HPDE6-E6E7 (cell line): ENCODE measurements around the gene TMEM240.
"Not testable (repeated sequence)": the region's sequence is repeated elsewhere in the genome, so short reads cannot be mapped to it uniquely, and the experiment has no call there.

Source experiments
- DNase-seq: peaks from one replicate; pipeline ENCODE4 v3.0.0; 2011; ENCODE audit warnings: missing footprints; ENCODE audit errors: extremely low spot score

The TMEM240 gene

DNA sequence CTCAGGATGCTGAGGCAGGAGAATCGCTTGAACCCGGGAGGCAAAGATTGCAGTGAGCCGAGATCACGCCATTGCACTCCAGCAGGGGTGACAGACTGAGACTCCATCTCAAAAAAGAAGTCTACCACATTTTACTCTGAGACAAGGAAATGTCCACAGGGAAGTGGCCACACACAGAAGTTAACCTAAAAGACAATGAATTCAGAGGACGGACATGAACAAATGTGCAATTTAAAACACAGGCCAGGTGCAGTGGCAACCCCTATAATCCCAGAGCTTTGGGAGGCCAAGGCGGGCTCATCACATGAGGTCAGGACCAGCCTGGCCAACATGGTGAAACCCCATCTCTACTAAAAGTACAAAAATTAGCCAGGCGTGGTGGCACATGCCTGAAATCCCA lies 17.3 kb upstream of the TMEM240 start:
- not testable (repeated sequence) for DNase-seq

DNA sequence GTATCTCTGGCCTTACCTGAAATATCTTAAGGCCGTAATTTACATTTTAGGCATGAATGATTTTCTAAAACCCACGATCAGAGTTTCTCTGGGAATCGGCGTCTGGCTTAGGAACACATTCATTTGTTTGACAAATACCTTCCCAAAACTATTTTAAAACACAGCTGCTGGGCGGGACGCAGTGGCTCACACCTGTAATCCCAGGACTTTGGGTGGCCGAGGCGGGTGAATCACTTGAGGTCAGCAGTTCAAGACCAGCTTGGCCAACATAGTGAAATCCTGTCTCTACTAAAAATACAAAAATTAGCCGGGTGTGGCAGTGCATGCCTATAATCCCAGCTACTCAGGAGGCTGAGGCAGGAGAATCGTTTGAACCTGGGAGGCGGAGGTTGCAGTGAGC lies 16.5 kb upstream of the TMEM240 start:
- DNase-seq = not testable (repeated sequence)

DNA sequence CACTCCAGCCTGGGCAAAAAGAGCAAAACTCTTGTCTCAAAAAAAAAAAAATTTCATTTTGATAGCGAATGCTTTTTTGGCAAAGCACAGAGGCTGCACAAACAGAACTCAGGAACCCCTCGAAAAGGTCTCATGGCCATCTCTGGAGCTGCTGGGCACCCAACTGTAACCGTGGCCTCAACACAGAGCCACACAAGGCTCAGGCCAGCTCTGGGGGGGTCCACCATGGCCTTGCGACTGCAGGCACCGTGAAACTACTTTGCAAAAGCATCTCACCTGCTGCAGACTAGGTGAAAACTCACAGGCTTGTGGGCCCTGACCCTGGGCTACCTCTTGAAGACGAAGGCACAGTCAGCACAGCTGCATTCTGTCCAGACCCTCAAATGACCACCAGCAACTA lies 16.1 kb upstream of the TMEM240 start:
- no peak for DNase-seq

DNA sequence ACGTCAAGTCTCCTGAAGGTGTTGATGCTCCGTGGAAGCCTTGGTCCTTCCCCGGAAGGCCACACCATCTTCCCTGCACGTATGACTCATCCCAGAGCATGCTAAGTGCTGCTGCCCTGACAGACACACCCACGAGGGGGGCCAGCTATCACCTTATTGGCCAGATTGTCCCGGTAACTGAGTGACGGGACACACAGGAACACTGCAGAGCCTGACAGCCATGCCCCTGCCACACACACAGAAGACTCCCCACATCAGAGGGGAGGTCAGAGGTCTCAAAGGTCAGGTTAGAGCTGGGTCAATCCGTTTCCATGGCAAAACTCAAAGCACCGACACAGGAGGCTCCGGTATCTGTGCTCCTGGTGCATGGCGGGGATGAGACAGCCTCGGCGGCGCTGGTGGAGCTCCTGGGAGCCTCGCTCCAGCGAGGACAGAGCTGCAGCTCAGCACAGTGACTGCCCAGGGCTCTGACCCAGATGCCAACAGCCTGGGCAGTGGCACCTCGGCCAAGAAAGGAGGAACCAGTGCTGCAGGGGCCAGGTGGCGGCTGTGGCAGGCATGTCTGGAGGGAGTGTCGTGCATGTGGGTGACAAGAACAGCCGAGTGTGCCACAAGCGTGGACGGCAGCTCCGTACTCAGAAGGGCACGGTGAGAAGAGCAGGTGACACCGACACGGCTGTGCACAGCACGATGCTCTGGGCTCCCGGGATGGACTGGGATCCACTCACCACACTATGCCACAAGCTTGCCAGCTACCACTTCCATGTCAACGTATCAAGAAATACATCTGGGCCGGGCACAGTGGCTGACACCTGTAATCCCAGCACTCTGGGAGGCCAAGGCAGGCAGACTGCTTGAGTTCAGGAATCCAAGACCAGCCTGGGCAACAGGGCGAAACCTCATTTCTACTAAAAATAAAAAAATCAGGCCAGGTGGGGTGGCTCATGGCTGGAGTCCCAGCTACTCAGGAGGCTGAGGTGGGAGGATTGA lies 14.8 kb upstream of the TMEM240 start:
- DNase-seq = peak; percentile 71

DNA sequence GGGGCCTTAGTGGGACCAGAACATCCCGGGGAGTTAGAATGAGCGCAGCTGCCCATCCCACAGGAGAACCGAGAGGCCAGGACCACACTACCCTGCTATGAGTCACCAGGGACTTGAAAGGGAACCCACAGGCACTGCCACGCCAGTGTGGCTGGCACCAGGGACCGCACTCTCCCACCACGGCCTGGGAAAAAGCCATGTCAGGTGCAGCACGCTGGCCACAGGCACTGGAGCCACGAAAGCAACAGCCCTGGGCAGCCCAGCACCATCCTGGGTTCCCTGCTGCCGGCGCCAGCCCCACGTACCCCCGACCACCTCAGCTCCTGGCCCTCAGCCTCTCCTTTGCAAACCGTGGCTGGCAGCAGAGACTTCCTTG lies 14.1 kb upstream of the TMEM240 start:
- DNase-seq = no peak

DNA sequence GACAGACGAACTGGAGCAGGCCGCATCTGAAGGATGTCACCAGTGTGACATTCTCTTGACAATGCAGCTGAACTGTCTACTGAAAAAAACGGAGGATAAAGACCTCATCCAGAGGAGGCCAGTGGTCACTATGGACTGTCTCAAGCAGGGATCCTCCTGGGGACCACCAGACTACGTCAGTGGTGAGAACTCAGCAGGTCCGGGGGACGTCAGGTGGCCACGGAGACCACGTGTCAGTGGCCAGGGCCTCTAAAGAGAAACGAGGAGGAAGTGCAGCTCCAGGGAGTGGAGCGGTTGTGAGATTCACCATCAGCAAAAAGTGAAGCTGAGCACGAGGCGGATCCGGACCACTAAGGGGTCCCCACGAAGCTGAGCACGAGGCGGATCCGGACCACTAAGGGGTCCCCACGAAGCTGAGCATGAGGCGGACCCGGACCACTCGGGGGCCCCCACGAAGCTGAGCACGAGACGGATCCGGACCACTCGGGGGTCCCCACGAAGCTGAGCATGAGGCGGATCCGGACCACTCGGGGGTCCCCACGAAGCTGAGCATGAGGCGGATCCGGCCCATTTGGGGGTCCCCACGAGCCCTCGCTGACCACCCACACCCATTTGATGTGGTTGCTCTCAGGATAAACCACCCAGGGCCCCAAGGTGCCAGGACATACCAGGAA lies 13.5 kb upstream of the TMEM240 start:
- no peak for DNase-seq

DNA sequence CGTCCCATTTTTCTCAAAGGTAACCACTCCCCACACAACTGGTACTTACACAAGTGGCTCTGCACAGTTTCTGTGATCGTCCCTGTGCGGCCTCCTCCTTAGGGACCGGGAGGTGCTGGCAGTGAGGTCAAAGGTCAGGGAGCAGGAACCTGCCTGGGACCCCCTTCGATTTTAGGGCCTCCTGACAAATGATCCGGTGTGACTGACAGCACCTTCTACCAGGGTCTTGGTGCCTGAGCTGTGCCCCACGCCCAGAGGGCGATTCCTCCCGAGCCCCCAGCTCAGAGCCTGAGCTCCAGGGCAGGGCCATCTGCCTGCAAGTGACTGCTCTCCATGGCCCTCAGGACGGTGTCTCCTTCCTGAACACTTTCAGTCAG lies 11.8 kb upstream of the TMEM240 start:
- DNase-seq = no peak

DNA sequence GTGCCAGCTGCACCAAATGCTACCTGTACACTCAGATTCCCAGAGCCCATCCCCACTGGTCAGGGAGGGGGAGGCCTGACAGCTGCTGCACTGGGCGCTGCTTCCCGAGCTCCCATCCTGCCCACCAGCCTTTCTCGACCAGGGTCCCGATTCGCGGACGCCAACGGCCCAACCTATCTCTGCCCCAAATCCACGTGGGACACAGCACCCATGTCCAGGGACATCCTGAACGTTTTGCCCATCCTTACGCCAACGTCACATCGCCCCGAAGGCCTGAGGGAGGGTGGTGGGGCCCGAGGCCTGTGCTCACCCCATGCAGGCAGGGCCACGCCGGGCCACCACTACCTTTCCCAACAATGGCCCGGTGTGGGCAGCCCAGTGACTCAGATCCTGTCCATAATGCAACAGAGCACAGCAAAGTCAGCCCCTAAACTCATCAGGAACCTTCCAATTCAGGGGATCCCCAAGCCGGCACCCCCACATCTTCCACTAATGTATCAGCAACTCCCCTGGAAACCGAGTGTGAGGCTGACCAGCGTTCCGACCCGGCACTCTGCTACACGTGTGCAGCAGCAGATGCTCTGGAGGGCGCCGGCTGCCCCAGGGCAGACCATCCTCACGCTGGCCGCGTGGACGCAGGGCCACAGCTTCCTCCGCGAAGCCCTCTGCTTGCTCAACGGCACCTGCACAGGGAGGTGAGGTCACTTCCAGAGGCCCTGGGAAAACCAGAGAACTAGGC lies 11.3 kb upstream of the TMEM240 start:
- no peak for DNase-seq

DNA sequence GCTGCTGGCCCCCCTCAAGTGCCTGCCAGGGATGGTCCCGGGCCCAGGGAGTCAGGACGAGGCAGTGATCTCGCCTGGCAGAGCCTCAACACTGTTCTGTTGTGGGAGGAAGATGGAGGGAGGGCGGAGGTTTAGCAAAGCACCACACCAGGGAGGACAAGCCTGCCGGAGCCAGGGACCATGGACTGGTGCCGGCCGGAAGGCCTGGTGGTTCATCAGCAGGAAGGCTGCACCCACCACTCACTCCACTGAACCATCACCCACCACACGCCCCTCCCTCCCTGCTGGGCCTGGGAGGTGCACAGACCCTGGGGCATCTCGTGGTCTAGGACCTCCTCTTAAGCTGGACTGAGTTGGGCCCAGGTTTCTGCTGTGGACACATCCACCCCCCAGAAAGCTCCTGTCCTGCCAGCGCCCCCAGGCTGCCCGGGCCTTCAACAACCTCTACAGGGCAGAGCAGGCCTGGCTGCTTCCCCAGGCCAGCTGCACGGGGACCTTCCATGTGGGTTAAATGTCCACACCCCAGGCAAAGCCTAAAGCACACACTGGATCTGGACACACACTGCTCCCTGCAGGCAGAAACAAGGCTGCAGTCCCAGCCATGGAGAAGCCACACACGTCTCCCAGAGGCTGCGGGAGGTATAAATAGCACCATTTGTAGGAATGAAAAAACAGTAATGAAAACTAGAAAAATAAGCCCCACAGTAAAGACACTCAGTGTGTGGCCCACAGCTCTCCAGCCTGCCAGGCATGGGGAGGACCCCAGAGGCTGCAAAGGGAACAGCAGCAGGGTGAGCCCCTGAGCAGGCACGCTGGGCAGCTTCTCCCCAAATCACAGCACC lies 10.4 kb upstream of the TMEM240 start:
- DNase-seq = no peak

DNA sequence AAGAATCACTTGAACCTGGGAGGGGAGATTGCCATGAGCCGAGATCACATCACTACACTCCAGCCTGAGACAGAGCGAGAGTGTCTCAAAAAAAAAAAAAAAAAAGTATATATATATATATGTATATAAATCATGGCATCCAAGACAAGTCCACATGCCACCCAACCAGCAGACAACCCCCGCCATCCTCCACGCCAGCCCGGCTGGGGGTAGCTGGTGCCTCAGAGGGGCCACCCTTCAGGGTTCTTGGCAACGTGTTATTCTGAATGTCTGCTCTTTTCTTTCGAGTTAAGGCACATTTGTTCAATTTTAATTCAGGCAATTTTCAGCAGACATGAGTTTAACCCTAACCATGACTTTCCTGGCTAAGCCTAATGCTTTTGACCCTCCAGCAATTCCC lies 9.7 kb upstream of the TMEM240 start:
- no peak for DNase-seq

DNA sequence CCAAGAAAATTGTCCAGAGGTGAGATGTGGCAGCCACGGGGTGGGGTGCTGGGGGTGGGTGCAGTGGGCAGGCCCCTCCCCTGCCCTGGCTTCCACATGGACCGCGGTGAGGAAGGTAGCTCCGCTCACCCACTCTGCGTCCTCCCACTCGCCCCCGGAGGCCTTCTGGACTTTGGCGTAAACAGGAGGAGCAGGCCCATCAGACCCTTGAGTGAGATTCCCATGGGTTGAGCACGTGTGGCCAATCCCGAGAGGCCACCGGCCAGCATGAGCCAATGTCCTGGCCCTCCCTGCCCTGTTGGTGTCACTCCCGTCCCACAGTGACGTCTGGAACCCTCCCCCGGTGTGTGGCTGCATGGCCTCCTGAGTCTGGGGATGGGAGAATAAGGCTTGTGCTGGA lies 8.2 kb upstream of the TMEM240 start:
- no peak for DNase-seq

DNA sequence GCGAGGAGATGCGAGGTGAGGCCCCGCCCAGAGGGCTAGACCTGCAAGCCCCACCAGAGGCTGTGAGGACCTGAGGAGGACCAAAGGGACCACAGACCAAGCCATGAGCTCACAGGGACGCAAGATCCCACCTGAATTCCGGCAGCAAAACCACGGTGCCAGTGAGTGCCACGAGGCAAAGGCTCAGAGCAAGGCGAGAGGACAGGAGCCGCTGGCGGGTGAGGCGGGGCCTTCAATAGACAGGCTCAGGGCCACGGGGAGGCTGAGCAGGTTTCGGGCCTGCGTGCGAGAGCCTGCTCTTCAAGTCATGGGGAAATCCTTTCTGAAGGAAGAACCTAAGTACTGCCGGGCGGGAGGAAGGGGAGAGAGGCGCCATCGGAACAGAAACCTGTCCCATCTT lies 7.1 kb upstream of the TMEM240 start:
- no peak for DNase-seq

DNA sequence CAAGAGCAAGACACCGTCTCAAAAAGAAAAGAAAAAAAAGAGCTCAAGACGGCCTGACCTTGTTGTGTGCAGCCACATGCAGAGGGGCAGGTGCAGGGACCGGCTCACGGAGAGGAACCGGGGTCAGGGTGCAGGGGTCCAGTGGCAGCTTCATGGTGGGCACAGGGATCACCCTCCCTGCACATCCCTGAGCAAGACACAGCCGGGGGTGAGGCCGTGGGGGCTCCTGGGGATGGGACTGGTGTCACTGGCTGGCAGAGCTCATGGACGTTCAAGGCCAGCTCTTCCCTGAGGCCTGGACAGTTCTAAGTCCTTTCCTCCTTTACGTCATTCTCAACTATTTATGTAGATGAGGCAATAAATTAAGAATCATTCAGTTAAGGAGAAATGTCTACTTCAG lies 6.6 kb upstream of the TMEM240 start:
- DNase-seq = no peak

DNA sequence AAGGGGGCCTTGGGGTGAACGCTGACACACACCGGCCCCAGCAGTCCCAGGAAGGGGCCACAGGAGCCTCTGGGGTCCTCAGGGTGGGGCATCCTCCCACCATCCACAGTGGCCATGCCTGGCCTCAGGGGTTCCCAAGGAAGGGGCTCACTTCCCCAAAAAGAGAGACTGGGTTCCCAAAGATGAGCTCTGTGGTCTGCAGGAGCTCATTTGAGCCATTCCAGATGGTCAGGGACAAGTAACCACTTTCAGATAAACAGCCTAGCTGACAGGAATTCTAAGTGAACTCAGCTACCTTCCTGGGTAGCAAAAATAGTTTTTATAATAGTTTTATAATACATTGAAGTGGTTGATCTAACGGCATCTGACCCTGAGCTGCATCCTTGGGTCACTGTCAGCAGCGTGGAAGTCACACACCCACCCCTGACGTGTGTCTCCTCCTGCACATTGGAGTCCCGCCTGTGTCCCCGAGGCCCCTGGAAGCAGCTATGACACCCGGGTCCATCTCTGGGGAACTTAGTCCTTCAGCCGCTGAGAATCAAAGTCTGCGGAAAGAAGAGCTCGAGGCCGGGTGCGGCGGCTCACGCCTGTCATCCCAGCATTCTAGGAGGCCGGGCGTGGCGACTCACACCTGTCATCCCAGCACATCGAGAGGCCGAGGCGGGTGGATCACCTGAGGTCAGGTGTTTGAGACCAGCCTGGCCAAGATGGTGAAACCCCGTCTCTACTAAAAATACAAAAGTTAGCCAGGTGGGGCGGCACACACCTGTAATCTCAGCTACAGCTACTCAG lies 5.7 kb upstream of the TMEM240 start:
- DNase-seq = no peak

DNA sequence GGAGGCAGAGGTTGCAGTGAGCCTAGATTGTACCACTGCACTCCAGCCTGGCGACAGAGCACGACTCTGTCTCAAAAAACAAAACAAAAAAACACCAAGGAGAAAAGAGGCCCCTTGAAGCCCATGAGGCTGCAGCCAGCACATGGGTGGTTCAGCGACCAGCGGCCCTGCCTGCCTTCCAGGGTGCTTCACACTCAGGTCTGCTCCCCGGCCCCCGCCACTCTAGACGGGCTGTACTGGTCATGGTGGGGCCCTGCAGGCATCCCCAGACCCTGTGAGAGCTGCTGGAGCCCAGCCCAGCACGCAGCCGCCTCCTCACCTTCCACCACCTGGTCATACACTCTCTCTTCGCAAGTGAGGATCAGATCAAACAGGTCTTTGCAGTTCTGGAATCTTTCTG lies 4.1 kb upstream of the TMEM240 start:
- no peak for DNase-seq

DNA sequence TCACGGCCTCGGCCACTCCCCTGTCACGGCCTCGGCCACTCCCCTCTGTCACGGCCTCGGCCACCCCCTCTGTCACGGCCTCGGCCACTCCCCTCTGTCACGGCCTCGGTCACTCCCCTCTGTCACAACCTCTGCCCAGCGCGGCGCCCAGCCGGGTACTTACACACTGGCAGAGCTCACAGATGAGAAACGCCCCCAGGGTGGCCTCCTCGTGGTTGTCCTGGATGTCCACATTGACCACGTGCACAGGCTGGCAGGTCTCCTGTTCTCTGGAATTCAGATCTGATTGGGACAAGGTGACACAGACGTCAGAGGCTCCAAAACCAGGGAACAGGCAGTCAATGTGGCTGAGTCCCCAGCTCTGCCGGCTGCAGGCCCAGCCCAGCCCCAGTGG lies 3.3 kb upstream of the TMEM240 start:
- DNase-seq = no peak

DNA sequence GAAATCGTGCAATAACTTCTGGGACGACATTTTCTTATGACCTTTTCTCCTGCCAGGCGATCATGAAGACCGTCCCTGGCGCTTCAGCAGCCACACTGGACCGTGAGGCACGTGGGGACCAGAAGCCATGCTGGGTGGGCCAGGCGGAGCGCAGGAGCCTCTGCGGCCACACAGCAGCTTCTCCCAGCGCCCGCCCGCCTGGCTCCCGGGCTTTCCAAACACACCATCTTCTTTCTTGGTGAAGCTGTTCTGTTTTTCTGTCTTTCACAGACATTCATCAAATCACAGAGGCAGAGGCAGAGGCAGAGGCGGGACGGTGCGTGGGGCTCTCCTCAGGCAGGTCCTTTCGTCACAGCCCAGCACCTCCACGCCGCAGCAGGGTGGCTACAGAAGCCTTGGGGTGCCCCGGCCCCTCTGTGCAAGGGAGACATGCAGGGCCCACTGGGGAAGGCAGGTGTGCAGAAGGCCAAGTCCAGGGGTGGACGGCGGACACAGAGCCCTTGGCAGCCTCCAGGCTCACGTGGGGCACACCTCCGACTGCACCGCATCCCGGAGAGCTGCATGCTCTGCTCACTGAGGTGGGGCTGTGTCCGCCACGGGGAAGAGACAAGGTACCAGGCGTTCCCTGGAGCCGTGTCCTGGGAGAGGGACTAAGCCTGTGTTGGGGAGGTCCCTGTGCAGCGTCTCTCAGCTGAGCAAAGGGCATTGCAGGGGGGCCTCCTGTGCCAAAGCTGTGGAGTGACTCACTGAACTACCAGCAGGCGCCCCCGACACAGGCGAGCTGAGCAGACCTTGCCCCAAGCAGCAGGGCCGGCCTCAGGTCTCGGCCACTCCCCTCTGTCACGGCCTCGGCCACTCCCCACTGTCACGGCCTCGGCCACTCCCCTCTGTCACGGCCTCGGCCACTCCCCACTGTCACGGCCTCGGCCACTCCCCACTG lies 2.6 kb upstream of the TMEM240 start:
- no peak for DNase-seq

DNA sequence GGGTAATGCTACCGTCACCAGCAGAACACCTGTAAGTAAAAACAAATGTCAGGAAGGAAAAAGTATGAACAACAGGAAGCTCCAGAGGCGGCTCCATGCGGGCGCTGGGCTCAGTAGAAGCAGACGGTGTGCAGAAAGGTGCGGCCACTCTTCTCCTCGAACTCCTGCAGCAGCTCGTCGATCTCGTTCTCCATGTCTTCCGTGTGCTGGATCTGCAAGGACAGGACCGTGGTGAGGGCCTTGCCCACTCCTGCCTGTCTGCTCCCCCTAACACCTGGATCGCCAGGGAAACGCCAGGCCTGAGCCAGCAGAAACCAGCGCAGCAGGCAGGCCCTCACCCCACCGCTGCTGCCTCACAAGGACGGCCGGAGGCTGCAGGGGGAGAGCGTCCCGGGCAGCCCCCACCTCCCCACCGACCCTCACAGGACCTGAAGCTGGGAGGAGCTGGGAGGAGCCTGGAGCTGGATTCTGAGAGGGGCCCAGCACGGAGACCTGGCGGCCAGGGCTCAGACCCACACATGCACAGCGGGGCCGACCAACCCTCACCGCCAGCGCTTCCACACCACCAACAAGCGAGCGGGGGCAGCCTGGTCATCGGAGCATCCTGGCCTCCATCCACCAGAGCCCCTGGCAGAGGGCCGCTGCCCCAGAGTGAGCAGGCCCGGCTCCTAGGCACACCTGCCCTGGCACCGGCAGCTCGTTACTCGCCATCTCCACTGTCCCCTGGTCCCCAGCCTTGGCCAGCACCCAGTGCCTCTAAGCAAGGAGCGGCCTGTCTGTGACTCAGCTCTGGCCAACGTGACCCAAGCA lies 1.7 kb upstream of the TMEM240 start:
- DNase-seq = no peak
